H1 (cell line): ENCODE data around the gene ITPKB. TPM values are rescaled to one million over a fixed set of nuclear protein-coding genes. Genes with fewer than 3 reads are reported as not detected.

Source experiments
- CTCF ChIA-PET: fragments of 300-600 bp; sonication (Branson Sonifier 250); formaldehyde crosslinking; loops from one replicate; lab custom pipeline; 2021; ENCODE audit not compliant: partially characterized antibody; lab: Charles Lee
- POLR2A ChIA-PET: fragments of 300-600 bp; sonication (Branson Sonifier 250); formaldehyde crosslinking; loops from one replicate; lab custom pipeline; 2021; ENCODE audit warnings: inconsistent platforms; ENCODE audit not compliant: partially characterized antibody; lab: Charles Lee
- DNase-seq, 2 experiments: peaks; one replicate each; pipeline versions ENCODE4 v3.0.0 to v3.0.0-alpha.2; 2010 to 2022; ENCODE audit warnings: low spot score in 2 of 2, low read depth in 1 of 2, mixed read lengths in 1 of 2
- FAIRE-seq: peaks from 2 replicates; lab custom pipeline; 2011; peaks lifted over from hg19 to GRCh38; lab: Jason Lieb, UNC
- H2AFZ ChIP-seq: 2 replicates; pipeline ENCODE4 v1.8.1; 2012; ENCODE audit warnings: low read length, inconsistent platforms
- H2AK5ac ChIP-seq: 2 replicates; pipeline ENCODE4 v1.6.1; 2013; ENCODE audit warnings: low read depth, low read length
- H2BK120ac ChIP-seq: replicated peaks from 2 replicates; pipeline ENCODE3; 2013; ENCODE audit warnings: low read depth, low read length, inconsistent platforms
- H2BK12ac ChIP-seq: 2 replicates; pipeline ENCODE4 v1.6.1; 2013; ENCODE audit warnings: low read depth, low read length
- H2BK15ac ChIP-seq: 2 replicates; pipeline ENCODE4 v1.6.1; 2013; ENCODE audit warnings: low read length
- H2BK20ac ChIP-seq: 2 replicates; pipeline ENCODE4 v1.6.1; 2013; ENCODE audit warnings: low read length
- H2BK5ac ChIP-seq: 2 replicates; pipeline ENCODE4 v1.6.1; 2013; ENCODE audit warnings: low read depth, low read length
- H3K14ac ChIP-seq: 2 replicates; pipeline ENCODE4 v1.6.1; 2013; ENCODE audit warnings: inconsistent platforms; ENCODE audit not compliant: insufficient read length
- H3K18ac ChIP-seq: 2 replicates; pipeline ENCODE4 v1.6.1; 2013; ENCODE audit warnings: low read length; ENCODE audit errors: extremely low read depth
- H3K23ac ChIP-seq: 2 replicates; pipeline ENCODE4 v1.6.1; 2013; ENCODE audit warnings: inconsistent platforms; ENCODE audit not compliant: insufficient read length
- H3K23me2 ChIP-seq: 2 replicates; pipeline ENCODE4 v1.6.1; 2013; ENCODE audit warnings: low read depth, low read length
- H3K27ac ChIP-seq: 2 replicates; pipeline ENCODE4 v1.6.1; 2011; ENCODE audit warnings: low read depth, low read length, inconsistent platforms
- H3K27me3 ChIP-seq, 4 experiments: replicated peaks in 1 of 4; 1 replicate in 1 of 4; 2 replicates in 3 of 4; pipeline versions ENCODE4 v1.6.1 to v1.8.1; 2011 to 2013; ENCODE audit warnings: low read length in 3 of 4, mild to moderate bottlenecking in 3 of 4, inconsistent platforms in 2 of 4, mixed read lengths in 2 of 4, moderate library complexity in 1 of 4; ENCODE audit not compliant: control insufficient read depth in 3 of 4, insufficient read depth in 3 of 4; ENCODE audit errors: extremely low read depth in 1 of 4
- H3K36me3 ChIP-seq, 4 experiments: 2 replicates each; pipeline versions ENCODE4 v1.6.1 to v1.8.1; 2011 to 2013; ENCODE audit warnings: mild to moderate bottlenecking in 4 of 4, low read length in 3 of 4, moderate library complexity in 2 of 4, control low read depth in 1 of 4, inconsistent platforms in 1 of 4; ENCODE audit not compliant: insufficient read depth in 4 of 4, control insufficient read depth in 2 of 4
- H3K4ac ChIP-seq: replicated peaks from 2 replicates; pipeline ENCODE3; 2013; ENCODE audit warnings: low read length, low read depth, mixed read lengths, inconsistent platforms; ENCODE audit not compliant: insufficient read length
- H3K4me1 ChIP-seq, 4 experiments: replicated peaks in 1 of 4; 1 replicate in 1 of 4; 2 replicates in 3 of 4; pipeline versions ENCODE4 v1.6.1 to v1.8.1; 2011 to 2013; ENCODE audit warnings: low read length in 3 of 4, inconsistent platforms in 2 of 4, mixed read lengths in 1 of 4; ENCODE audit not compliant: insufficient read depth in 4 of 4, control insufficient read depth in 3 of 4
- H3K4me2 ChIP-seq, 2 experiments: 2 replicates each; pipeline versions ENCODE4 v1.6.1 to v1.8.1; 2011 to 2013; ENCODE audit warnings: low read depth in 2 of 2, low read length in 2 of 2, control low read depth in 1 of 2, inconsistent platforms in 1 of 2, mild to moderate bottlenecking in 1 of 2; ENCODE audit not compliant: insufficient read depth in 1 of 2
- H3K4me3 ChIP-seq, 4 experiments: fragments of 200-600, 300-600 bp in 1 of 4; sonication (generic), shearing (Covaris generic), sonication (Bioruptor Twin) in 1 of 4; 2 replicates each; pipeline versions ENCODE4 v1.5.1 to v1.8.1; 2011 to 2016; ENCODE audit warnings: low read length in 4 of 4, low read depth in 3 of 4, control low read depth in 2 of 4, inconsistent platforms in 2 of 4, mild to moderate bottlenecking in 2 of 4, mixed read lengths in 1 of 4, moderate library complexity in 1 of 4; ENCODE audit not compliant: insufficient read depth in 2 of 4; ENCODE audit errors: extremely low read depth in 1 of 4
- H3K56ac ChIP-seq: replicated peaks from 2 replicates; pipeline ENCODE3; 2013; ENCODE audit warnings: low read depth, mild to moderate bottlenecking, mixed read lengths, low read length, inconsistent platforms; ENCODE audit not compliant: insufficient read length
- H3K79me1 ChIP-seq: 2 replicates; pipeline ENCODE4 v1.6.1; 2013; ENCODE audit warnings: low read depth, low read length, control low read depth
- H3K79me2 ChIP-seq, 2 experiments: 2 replicates each; pipeline versions ENCODE4 v1.6.1 to v1.8.1; 2012 to 2013; ENCODE audit warnings: low read length in 2 of 2, mild to moderate bottlenecking in 2 of 2, inconsistent platforms in 1 of 2; ENCODE audit not compliant: insufficient read depth in 2 of 2, control insufficient read depth in 1 of 2
- H3K9ac ChIP-seq, 4 experiments: replicated peaks in 1 of 4; 1 replicate in 1 of 4; 2 replicates in 3 of 4; pipeline versions ENCODE4 v1.6.1 to v1.8.1; 2011 to 2013; ENCODE audit warnings: low read depth in 3 of 4, low read length in 3 of 4, control low read depth in 2 of 4, mild to moderate bottlenecking in 2 of 4, moderate library complexity in 2 of 4, inconsistent platforms in 1 of 4; ENCODE audit errors: extremely low read depth in 1 of 4
- H3K9me3 ChIP-seq, 2 experiments: 2 replicates each; pipeline versions ENCODE4 v1.6.1 to v1.8.1; 2012 to 2013; ENCODE audit warnings: mild to moderate bottlenecking in 2 of 2, moderate library complexity in 2 of 2, control low read depth in 1 of 2, inconsistent platforms in 1 of 2, low read depth in 1 of 2, low read length in 1 of 2, mixed read lengths in 1 of 2; ENCODE audit not compliant: insufficient read depth in 2 of 2
- H4K20me1 ChIP-seq, 2 experiments: replicated peaks in 1 of 2; 2 replicates each; pipeline versions ENCODE3 to v1.8.1; 2011 to 2013; ENCODE audit warnings: inconsistent platforms in 2 of 2, low read length in 2 of 2, mild to moderate bottlenecking in 1 of 2; ENCODE audit not compliant: insufficient read depth in 2 of 2, control insufficient read depth in 1 of 2
- H4K5ac ChIP-seq: 2 replicates; pipeline ENCODE4 v1.6.1; 2013; ENCODE audit warnings: low read length, low read depth, mixed read lengths, inconsistent platforms; ENCODE audit not compliant: insufficient read length
- H4K8ac ChIP-seq: 2 replicates; pipeline ENCODE4 v1.8.0; 2013; ENCODE audit warnings: mild to moderate bottlenecking, moderate library complexity, low read length, inconsistent platforms; ENCODE audit not compliant: insufficient read depth; ENCODE audit errors: extremely low read depth
- H4K91ac ChIP-seq: replicated peaks from 2 replicates; pipeline ENCODE3; 2013; ENCODE audit warnings: low read length, mixed read lengths, inconsistent platforms; ENCODE audit not compliant: insufficient read length
- CBX5 ChIP-seq: fragments of 300-800, 300-1000 bp; sonication (generic); IDR thresholded peaks from 2 replicates; pipeline ENCODE4 v1.7.1; 2016; ENCODE audit warnings: antibody characterized with exemption, low read length, low read depth
- CTCF ChIP-seq, 3 experiments: IDR thresholded peaks; 1 replicate in 2 of 3; 2 replicates in 1 of 3; pipeline versions ENCODE4 v1.5.1 to v1.6.1; 2011; ENCODE audit warnings: low read length in 3 of 3, mild to moderate bottlenecking in 3 of 3, inconsistent platforms in 2 of 3, low read depth in 1 of 3, moderate library complexity in 1 of 3; ENCODE audit not compliant: insufficient read depth in 1 of 3; ENCODE audit errors: control extremely low read depth in 1 of 3
- E2F6 ChIP-seq: IDR thresholded peaks from 2 replicates; pipeline ENCODE4 v1.6.1; 2012; ENCODE audit warnings: inconsistent platforms
- RAD21 ChIP-seq, 2 experiments: IDR thresholded peaks in 1 of 2; conservative IDR thresholded peaks in 1 of 2; 2 replicates each; pipeline ENCODE4 v1.6.1; 2011; ENCODE audit warnings: low read depth in 2 of 2, low read length in 2 of 2, improper control_type of control experiment in 1 of 2, inconsistent platforms in 1 of 2, mild to moderate bottlenecking in 1 of 2, moderate library complexity in 1 of 2
- WGBS, 2 experiments: shearing (Covaris generic) in 1 of 2; methylation state at CpG; one replicate each; pipeline versions ENCODE4 v1.1.6 to v1.1.7; 2013 to 2015; ENCODE audit warnings: low lambda C conversion rate in 2 of 2, mixed read lengths in 2 of 2, inconsistent platforms in 1 of 2, low coverage in 1 of 2, missing lambda C conversion rate in 1 of 2; ENCODE audit not compliant: insufficient replicate concordance in 2 of 2, insufficient coverage in 1 of 2, insufficient read length in 1 of 2; ENCODE audit errors: extremely low coverage in 1 of 2, missing lambda C conversion rate in 1 of 2; 5-methylcytosine and 5-hydroxymethylcytosine counted together
- polyA plus RNA-seq, 7 experiments: library from polyadenylated mRNA; depleted of rRNA in 3 of 7; stranded (reverse) in 5 of 7; unstranded in 2 of 7; fragments of >200 nt in 5 of 7; fragments of 200-250 nt in 2 of 7; gene quantifications; 1 replicate in 5 of 7; 2 replicates in 1 of 7; 4 replicates in 1 of 7; pipeline versions ENCODE4 v1.2.1 to v1.2.3, GENCODE V29; 2011 to 2013; ENCODE audit warnings: missing spikeins in 2 of 7, mixed read lengths in 2 of 7
- total RNA-seq: library from RNA; stranded (reverse); fragmentation: NEBNext Ultra II Directional; extraction: Animal tissue kit (Norgen Biotek cat#: 25700); gene quantifications from 2 replicates; pipeline ENCODE4 v1.2.1, GENCODE V29; 2021

The ITPKB gene
- total and polyA plus RNA-seq, 2 of the 8 experiments (the other 6 are each of a cell fraction or from before 2014, with no cell fraction given), result 1.7 to 4.8 TPM

- no peak overlapping the region for H3K23ac ChIP-seq
- H4K8ac ChIP-seq, result no peak overlapping the region
- no peaks in the 10 kb centered on the region for H3K79me2 ChIP-seq
- DNase-seq (no peak), FAIRE-seq (no peak)
- H3K27ac ChIP-seq, result no peak overlapping the region
- peaks cover 0 to 10% (median 0%) of the 10 kb centered on the region in 4 experiments; a peak in 2 of 7 replicates for H3K27me3 ChIP-seq
- H2AFZ ChIP-seq, result no peak overlapping the region
- no peak overlapping the region for H3K56ac ChIP-seq
- H3K9ac ChIP-seq, result no peak overlapping the region
- H2BK20ac ChIP-seq, result no peak overlapping the region
- H3K9me3 ChIP-seq, result no peaks in the 10 kb centered on the region
- WGBS, 2 experiments, result 100% methylated on average over 2 of the region's 2 CpGs; no CpG with 5 or more reads in 1 of the 2 experiments
- no peaks in the 10 kb centered on the region for H4K20me1 ChIP-seq
- TF ChIP-seq RAD21 (IDR thresholded peaks at IDR 0.05 in 1 of 2, conservative IDR thresholded peaks at IDR 0.05 in 1 of 2; ENCODE audit: low read depth in 2 of 2, low read length in 2 of 2) (peak; percentile 15 to 46; a peak in 3 of 4 replicates), CTCF (IDR thresholded peaks at IDR 0.05; ENCODE audit: control extremely low read depth in 1 of 3, insufficient read depth in 1 of 3, low read depth in 1 of 3, low read length in 3 of 3) (peak in 1 of 3 experiments; percentile 24; a peak in 1 of 4 replicates), E2F6 (no peak), CBX5 (no peak)
- no peak overlapping the region for H3K4ac ChIP-seq
- no peaks in the 10 kb centered on the region for H3K36me3 ChIP-seq
- H4K5ac ChIP-seq, result no peak overlapping the region
- no peak overlapping the region for H4K91ac ChIP-seq
- POLR2A ChIA-PET, result interaction anchor here (0.8 to 1.7 kb wide), 3 partner anchors 13 to 32 kb away, joined by 3 to 5 read pairs (median 5); no protein-coding TSS in a partner anchor
- H3K79me1 ChIP-seq, result no peaks in the 10 kb centered on the region
- H3K4me1 ChIP-seq, result peaks cover 2 to 9% (median 5%) of the 10 kb centered on the region in 4 experiments
- no peak overlapping the region for H2BK5ac ChIP-seq
- H2BK120ac ChIP-seq, result no peak overlapping the region
- H3K14ac ChIP-seq, result no peak overlapping the region
- CTCF ChIA-PET, result interaction anchor here (0.6 to 3.0 kb wide), 14 partner anchors 13 to 139 kb away, joined by 3 to 14 read pairs (median 4); no protein-coding TSS in a partner anchor
- H3K23me2 ChIP-seq, result no peaks in the 10 kb centered on the region
- H2BK12ac ChIP-seq, result no peak overlapping the region; the same call in 1 of the 2 replicates
- H3K4me2 ChIP-seq, result no peak overlapping the region
- H3K18ac ChIP-seq, result no peak overlapping the region
- H2BK15ac ChIP-seq, result no peak overlapping the region
- no peak overlapping the region for H3K4me3 ChIP-seq
- 0 out of 2 replicates have a peak overlapping the region, but pooled peaks have one; percentile 11 for H2AK5ac ChIP-seq
Measured at GRCh38 chr1:226687426-226687825, 51.7 kb downstream of the ITPKB start.
